ENCODE measurements around the gene HTRA3.

GRCh38 chr4:8283161-8283560, 13.6 kb downstream of the HTRA3 start:
- TF ChIP-seq CTCF (IDR thresholded peaks at IDR 0.05), result no peak
- TF ChIP-seq POLR2AphosphoS5 (IDR thresholded peaks at IDR 0.05), result no peak
